CD4-positive, CD25-positive, alpha-beta regulatory T cell (primary cell): ENCODE results near the gene GRSF1. TPM values are rescaled to one million over a fixed set of nuclear protein-coding genes. Genes with fewer than 3 reads are reported as not detected.

Source experiments
- ATAC-seq, 2 donors: fragments of 150-1000 bp; cut with Tn5 transposase; one replicate each; pipeline ENCODE4 v1.10.0; 2021; ENCODE audit warnings: low read depth in 2 of 2, moderate number of reproducible peaks in 2 of 2, moderate library complexity in 1 of 2
- DNase-seq, 3 donors: peaks; one replicate each; pipeline versions ENCODE4 v3.0.0 to v3.0.0-alpha.2; 2012 to 2022; ENCODE audit warnings: mixed read lengths in 1 of 3
- H3K27ac ChIP-seq: one replicate; pipeline ENCODE4 v1.7.0; 2013; ENCODE audit warnings: mild to moderate bottlenecking, low read length; ENCODE audit not compliant: insufficient read depth, poor library complexity, severe bottlenecking
- H3K27me3 ChIP-seq: one replicate; pipeline ENCODE4 v1.7.0; 2013; ENCODE audit warnings: low read length; ENCODE audit not compliant: control insufficient read depth, insufficient read depth
- H3K36me3 ChIP-seq: one replicate; pipeline ENCODE4 v1.7.0; 2013; ENCODE audit warnings: mild to moderate bottlenecking, low read length, moderate library complexity; ENCODE audit not compliant: control insufficient read depth, insufficient read depth
- H3K4me1 ChIP-seq: 2 replicates; pipeline ENCODE4 v1.7.0; 2013; ENCODE audit warnings: mild to moderate bottlenecking, low read length; ENCODE audit not compliant: insufficient read depth, control insufficient read depth, poor library complexity, severe bottlenecking
- H3K4me3 ChIP-seq: one replicate; pipeline ENCODE4 v1.7.0; 2013; ENCODE audit warnings: low read depth, mild to moderate bottlenecking, low read length, moderate library complexity
- H3K9me3 ChIP-seq, 2 experiments: 1 replicate in 1 of 2; 2 replicates in 1 of 2; pipeline ENCODE4 v1.7.0; 2013; ENCODE audit warnings: low read length in 2 of 2, mild to moderate bottlenecking in 1 of 2, moderate library complexity in 1 of 2; ENCODE audit not compliant: control insufficient read depth in 2 of 2
- H3K27ac Mint-ChIP-seq, 3 donors: one replicate each; pipeline ENCODE4 v1.8.0; 2020 to 2022; ENCODE audit warnings: mild to moderate bottlenecking in 3 of 3, mixed read lengths in 3 of 3, moderate library complexity in 2 of 3
- H3K27me3 Mint-ChIP-seq: one replicate; pipeline ENCODE4 v1.8.0; 2022; ENCODE audit warnings: mild to moderate bottlenecking, mixed read lengths
- H3K36me3 Mint-ChIP-seq: one replicate; pipeline ENCODE4 v1.8.0; 2020; ENCODE audit warnings: mixed read lengths
- H3K4me1 Mint-ChIP-seq, 4 donors: one replicate each; pipeline ENCODE4 v1.8.0; 2020 to 2022; ENCODE audit warnings: mixed read lengths in 4 of 4, mild to moderate bottlenecking in 1 of 4
- H3K4me3 Mint-ChIP-seq, 4 donors: one replicate each; pipeline ENCODE4 v1.8.0; 2020 to 2022; ENCODE audit warnings: mild to moderate bottlenecking in 4 of 4, mixed read lengths in 4 of 4, moderate library complexity in 3 of 4
- H3K9me3 Mint-ChIP-seq, 7 donors: one replicate each; pipeline ENCODE4 v1.8.0; 2020 to 2022; ENCODE audit warnings: mixed read lengths in 7 of 7, mild to moderate bottlenecking in 3 of 7, moderate library complexity in 2 of 7
- polyA plus RNA-seq, 4 donors: library from polyadenylated mRNA; unstranded; fragments of 300-500 nt; fragmentation: Illumina TruSeq; gene quantifications; one replicate each; pipeline ENCODE4 v1.2.3, GENCODE V29; 2021
- total RNA-seq: library from RNA; stranded (reverse); gene quantifications from one replicate; pipeline ENCODE4 v1.2.3, GENCODE V29; 2022

The GRSF1 gene, protein sequence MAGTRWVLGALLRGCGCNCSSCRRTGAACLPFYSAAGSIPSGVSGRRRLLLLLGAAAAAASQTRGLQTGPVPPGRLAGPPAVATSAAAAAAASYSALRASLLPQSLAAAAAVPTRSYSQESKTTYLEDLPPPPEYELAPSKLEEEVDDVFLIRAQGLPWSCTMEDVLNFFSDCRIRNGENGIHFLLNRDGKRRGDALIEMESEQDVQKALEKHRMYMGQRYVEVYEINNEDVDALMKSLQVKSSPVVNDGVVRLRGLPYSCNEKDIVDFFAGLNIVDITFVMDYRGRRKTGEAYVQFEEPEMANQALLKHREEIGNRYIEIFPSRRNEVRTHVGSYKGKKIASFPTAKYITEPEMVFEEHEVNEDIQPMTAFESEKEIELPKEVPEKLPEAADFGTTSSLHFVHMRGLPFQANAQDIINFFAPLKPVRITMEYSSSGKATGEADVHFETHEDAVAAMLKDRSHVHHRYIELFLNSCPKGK
- total RNA-seq = 46.0 TPM
- 100 to 1,000 TPM; 101 to 115 (median 110) TPM for polyA plus RNA-seq

DNA sequence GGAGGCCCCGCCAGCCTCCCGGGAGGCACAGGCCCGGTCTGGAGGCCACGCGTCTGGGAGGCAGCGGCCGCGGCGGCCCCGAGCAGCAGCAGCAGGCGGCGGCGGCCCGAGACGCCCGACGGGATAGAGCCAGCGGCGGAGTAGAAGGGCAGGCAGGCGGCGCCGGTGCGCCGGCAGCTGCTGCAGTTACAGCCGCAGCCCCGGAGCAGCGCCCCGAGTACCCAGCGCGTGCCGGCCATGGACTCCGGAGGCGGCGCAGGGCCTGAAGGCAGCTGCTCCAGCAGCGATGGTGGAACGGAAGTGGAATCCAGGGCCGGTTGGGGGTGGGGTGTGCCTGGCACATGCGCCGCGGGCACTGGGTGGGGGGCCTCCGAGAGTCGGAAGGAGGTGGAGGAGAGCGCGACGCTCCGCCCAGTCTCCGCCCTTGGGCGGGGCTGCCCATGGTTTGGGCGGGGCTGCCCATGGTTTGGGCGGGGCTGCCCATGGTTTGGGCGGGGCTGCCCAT lies at the start of gene GRSF1:
TSS of gene GRSF1 (minus strand) at position 302 of the 505 bp plus-strand sequence. CDS start at position 239, 63 bp downstream.
- peak; percentile 89 to 90 for ATAC-seq
- DNase-seq = peak; percentile 92 to 95 (median 95)
- Histone ChIP-seq H3K4me3 (peak within 1 kb of the TSS; percentile 88), H3K27ac (peak within 1 kb of the TSS; percentile 81), H3K4me1 (peaks cover 30% of the 10 kb centered on the region), H3K36me3 (peaks cover 5% of the 10 kb centered on the region), H3K27me3 (no peaks in the 10 kb centered on the region), H3K9me3 (no peaks in the 10 kb centered on the region)
- Mint-ChIP-seq H3K36me3 (peaks cover 12% of the 10 kb centered on the region), H3K27me3 (no peaks in the 10 kb centered on the region), H3K9me3 (no peaks in the 10 kb centered on the region), H3K4me1 (peaks cover 15 to 59% (median 35%) of the 10 kb centered on the region in 4 donors), H3K27ac (peak within 1 kb of the TSS; percentile 95 to 99 (median 98)), H3K4me3 (peak within 1 kb of the TSS; percentile 87 to 97 (median 97))

DNA sequence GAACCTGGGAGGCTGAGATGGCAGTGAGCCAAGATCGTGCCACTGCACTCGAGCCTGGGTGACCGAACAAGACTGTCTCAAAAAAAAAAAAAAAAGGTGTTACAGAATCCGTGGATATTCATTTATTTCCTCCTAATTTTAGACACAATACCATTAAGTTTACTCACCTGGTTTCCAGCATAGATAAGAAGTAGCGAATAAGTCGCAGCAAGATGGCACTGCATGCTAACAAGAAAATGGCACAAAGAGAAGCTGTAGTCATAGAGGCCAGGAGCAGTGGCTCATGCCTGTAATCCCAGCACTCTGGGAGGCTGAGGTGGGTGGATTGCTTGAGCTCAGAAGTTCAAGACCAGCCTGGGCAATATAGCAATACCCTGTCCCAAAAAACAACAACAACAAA lies 45.5 kb upstream of the GRSF1 start:
- no peaks in the 10 kb centered on the region for H3K4me1 Mint-ChIP-seq
- no peak for ATAC-seq
- H3K4me1 ChIP-seq = no peaks in the 10 kb centered on the region
- no peaks in the 10 kb centered on the region for H3K9me3 ChIP-seq
- H3K4me3 ChIP-seq = no peak overlapping the region
- DNase-seq = no peak
- H3K27ac Mint-ChIP-seq = no peak overlapping the region
- no peaks in the 10 kb centered on the region for H3K27me3 ChIP-seq
- H3K27me3 Mint-ChIP-seq = peaks cover 24% of the 10 kb centered on the region
- H3K36me3 ChIP-seq = no peaks in the 10 kb centered on the region
- H3K4me3 Mint-ChIP-seq = no peak overlapping the region
- no peaks in the 10 kb centered on the region for H3K36me3 Mint-ChIP-seq
- no peaks in the 10 kb centered on the region for H3K9me3 Mint-ChIP-seq
- H3K27ac ChIP-seq = no peak overlapping the region

DNA sequence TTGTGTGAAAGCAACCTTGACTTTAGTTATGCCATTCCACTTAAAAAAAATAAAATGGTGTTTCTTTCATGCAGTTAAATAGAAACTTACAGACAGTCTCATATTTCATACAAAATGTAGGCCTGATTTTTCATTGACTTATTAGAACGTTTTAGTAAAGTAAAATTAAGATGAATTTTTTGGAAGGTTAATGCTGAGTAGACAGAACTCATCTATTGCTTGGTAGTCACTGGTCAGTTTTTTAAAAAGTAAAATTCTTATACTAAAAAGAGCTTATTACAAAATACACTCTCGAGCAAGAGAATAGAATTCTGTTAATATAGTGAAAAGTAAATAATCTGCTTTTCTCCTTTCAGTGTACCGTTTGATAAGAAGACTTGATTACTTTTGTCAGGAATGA lies 41.0 kb upstream of the GRSF1 start:
- peaks cover 21% of the 10 kb centered on the region for H3K27me3 Mint-ChIP-seq
- no peaks in the 10 kb centered on the region for H3K27me3 ChIP-seq
- H3K9me3 Mint-ChIP-seq = no peaks in the 10 kb centered on the region
- no peaks in the 10 kb centered on the region for H3K9me3 ChIP-seq
- H3K4me1 ChIP-seq = no peaks in the 10 kb centered on the region
- H3K36me3 ChIP-seq = no peaks in the 10 kb centered on the region
- no peaks in the 10 kb centered on the region for H3K4me1 Mint-ChIP-seq
- ATAC-seq (no peak), DNase-seq (no peak)
- H3K4me3 ChIP-seq = no peak overlapping the region
- no peaks in the 10 kb centered on the region for H3K36me3 Mint-ChIP-seq
- H3K27ac Mint-ChIP-seq = no peak overlapping the region
- no peak overlapping the region for H3K27ac ChIP-seq
- H3K4me3 Mint-ChIP-seq = no peak overlapping the region

DNA sequence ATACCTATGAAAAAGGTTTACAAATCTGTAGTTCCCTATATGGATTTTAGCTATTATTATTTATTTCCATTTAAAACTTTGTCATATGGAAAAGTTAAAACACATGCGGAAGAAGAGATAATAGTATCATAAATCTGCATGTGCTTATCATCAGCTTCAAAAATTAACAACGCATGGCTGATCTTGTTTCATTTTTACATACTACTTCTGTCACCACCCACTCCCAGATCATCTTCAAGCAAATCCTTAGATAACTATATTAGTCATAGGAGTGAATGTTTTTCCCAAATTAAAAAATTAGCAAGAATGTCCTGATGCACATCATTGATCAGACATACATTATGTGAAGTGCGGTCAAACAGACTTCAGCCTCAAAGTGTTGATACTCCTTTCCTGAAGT lies 37.9 kb upstream of the GRSF1 start:
- Histone ChIP-seq H3K27me3 (no peaks in the 10 kb centered on the region), H3K27ac (no peak overlapping the region), H3K9me3 (no peaks in the 10 kb centered on the region), H3K4me3 (no peak overlapping the region), H3K4me1 (no peaks in the 10 kb centered on the region), H3K36me3 (no peaks in the 10 kb centered on the region)
- Mint-ChIP-seq H3K4me1 (no peaks in the 10 kb centered on the region), H3K4me3 (no peak overlapping the region), H3K9me3 (no peaks in the 10 kb centered on the region), H3K27me3 (peaks cover 25% of the 10 kb centered on the region), H3K36me3 (no peaks in the 10 kb centered on the region), H3K27ac (no peak overlapping the region)
- DNase-seq (no peak), ATAC-seq (no peak)

DNA sequence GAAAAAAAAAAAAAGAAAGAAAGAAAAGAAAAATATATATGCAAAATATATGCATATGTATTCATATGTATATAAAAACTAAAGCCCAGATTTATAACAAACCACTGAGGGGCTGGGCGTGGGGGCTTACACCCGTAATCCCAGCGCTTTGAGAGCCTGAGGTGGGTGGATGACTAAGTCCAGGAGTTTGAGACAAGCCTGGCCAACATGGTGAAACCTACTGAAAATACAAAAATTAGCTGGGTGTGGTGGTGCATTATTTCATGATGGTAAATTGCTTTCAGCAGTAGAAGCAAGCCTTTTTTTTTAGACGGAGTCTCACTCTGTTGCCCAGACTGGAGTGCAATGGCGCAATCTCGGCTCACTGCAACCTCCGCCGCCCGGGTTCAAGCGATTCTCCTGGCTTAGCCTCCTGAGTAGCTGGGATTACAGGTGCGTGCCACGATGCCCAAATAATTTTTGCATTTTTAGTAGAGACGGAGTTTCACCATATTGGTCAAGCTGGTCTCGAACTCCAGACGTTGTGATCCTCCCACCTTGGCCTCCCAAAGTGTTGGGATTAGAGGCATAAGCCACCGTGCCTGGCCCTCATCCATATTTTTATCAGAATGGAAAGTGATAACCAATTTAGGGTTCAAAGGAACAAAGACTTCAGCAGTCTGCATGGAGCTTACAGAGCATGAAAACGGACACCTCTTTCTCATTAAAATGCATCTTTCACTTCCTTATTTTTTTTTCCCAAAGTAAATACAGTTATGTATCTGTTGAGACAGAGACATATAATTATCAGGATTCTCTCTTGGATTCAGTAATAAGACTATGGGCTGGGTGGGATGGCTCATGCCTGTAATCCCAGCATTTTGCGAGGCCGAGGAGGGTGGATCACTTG lies 34.8 kb upstream of the GRSF1 start:
- Histone ChIP-seq H3K9me3 (no peaks in the 10 kb centered on the region), H3K27ac (no peak overlapping the region), H3K27me3 (no peaks in the 10 kb centered on the region), H3K36me3 (no peaks in the 10 kb centered on the region), H3K4me3 (no peak overlapping the region), H3K4me1 (no peaks in the 10 kb centered on the region)
- peaks cover 0 to 1% (median 0%) of the 10 kb centered on the region in 7 donors for H3K9me3 Mint-ChIP-seq
- DNase-seq (no peak), ATAC-seq (no peak)
- H3K27ac Mint-ChIP-seq = no peak overlapping the region
- H3K27me3 Mint-ChIP-seq = peaks cover 28% of the 10 kb centered on the region
- H3K36me3 Mint-ChIP-seq = no peaks in the 10 kb centered on the region
- peaks cover 0 to 2% (median 0%) of the 10 kb centered on the region in 4 donors for H3K4me1 Mint-ChIP-seq
- no peak overlapping the region for H3K4me3 Mint-ChIP-seq

DNA sequence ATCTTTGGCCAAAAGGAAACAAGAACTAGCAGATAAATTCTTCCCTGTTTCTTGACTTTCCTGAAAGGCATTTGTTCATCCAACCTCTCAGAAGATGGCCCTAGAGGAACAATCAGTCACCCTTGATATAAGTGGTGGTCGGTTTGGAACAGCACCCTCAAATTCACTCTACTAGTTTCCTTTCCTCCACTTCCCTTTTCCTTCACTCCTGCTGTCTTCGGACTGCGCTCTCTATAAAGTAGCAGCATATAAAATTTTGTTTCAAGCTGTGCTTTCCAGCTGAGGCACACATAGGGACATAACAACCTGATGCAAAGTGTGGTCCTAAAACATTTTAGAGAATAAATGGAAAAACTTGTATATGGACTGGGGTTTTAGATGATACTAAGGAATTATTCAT lies 33.5 kb upstream of the GRSF1 start:
- DNase-seq = no peak
- H3K9me3 ChIP-seq = no peaks in the 10 kb centered on the region
- H3K4me3 ChIP-seq = no peak overlapping the region
- peaks cover 0 to 2% (median 0%) of the 10 kb centered on the region in 4 donors for H3K4me1 Mint-ChIP-seq
- no peak overlapping the region for H3K4me3 Mint-ChIP-seq
- H3K4me1 ChIP-seq = no peaks in the 10 kb centered on the region
- no peaks in the 10 kb centered on the region for H3K27me3 ChIP-seq
- H3K27ac ChIP-seq = no peak overlapping the region
- no peaks in the 10 kb centered on the region for H3K36me3 Mint-ChIP-seq
- H3K36me3 ChIP-seq = no peaks in the 10 kb centered on the region
- H3K27ac Mint-ChIP-seq = no peak overlapping the region
- ATAC-seq = no peak
- peaks cover 0 to 1% (median 0%) of the 10 kb centered on the region in 7 donors for H3K9me3 Mint-ChIP-seq
- peaks cover 28% of the 10 kb centered on the region for H3K27me3 Mint-ChIP-seq

DNA sequence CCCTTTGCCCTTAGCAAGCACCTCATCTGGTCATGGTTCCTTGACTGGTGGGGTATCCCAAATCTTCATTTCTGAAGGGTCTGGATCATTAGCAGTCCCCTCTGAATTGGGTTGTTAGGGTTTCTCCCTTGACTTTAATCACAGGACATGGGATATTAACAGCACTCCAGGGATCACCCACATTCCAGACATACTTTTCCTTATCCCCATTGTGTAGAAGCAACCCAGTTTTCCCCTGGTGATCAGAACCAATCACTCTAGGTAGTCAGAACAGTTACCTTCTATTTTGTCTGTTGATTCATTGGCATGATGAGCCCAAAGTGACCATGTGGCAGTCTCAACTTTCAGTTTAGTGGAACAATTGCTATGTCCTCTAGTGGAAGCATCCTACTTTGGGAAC lies 29.1 kb upstream of the GRSF1 start:
- H3K4me3 Mint-ChIP-seq = no peak overlapping the region
- H3K27me3 ChIP-seq = no peaks in the 10 kb centered on the region
- H3K27me3 Mint-ChIP-seq = peaks cover 19% of the 10 kb centered on the region
- DNase-seq (no peak), ATAC-seq (no peak)
- no peaks in the 10 kb centered on the region for H3K4me1 ChIP-seq
- peaks cover 0 to 1% (median 0%) of the 10 kb centered on the region in 7 donors for H3K9me3 Mint-ChIP-seq
- H3K4me3 ChIP-seq = no peak overlapping the region
- no peaks in the 10 kb centered on the region for H3K36me3 ChIP-seq
- H3K27ac ChIP-seq = no peak overlapping the region
- H3K27ac Mint-ChIP-seq = no peak overlapping the region
- no peaks in the 10 kb centered on the region for H3K36me3 Mint-ChIP-seq
- peaks cover 0 to 2% (median under 1%) of the 10 kb centered on the region in 4 donors for H3K4me1 Mint-ChIP-seq
- H3K9me3 ChIP-seq = no peaks in the 10 kb centered on the region
